Ishikawa (cell line): ENCODE data around the gene PMM1.

ENCODE experiments used
- CEBPB ChIP-seq: IDR thresholded peaks from 2 replicates; pipeline ENCODE4 v1.6.1; 2012
- CREB1 ChIP-seq: IDR thresholded peaks from 2 replicates; pipeline ENCODE4 v1.6.1; 2012; ENCODE audit warnings: low read depth
- EGR1 ChIP-seq: IDR thresholded peaks from 2 replicates; pipeline ENCODE4 v1.6.1; 2012
- EP300 ChIP-seq: IDR thresholded peaks from 2 replicates; pipeline ENCODE4 v1.6.1; 2012; ENCODE audit warnings: borderline replicate concordance
- FOXM1 ChIP-seq: IDR thresholded peaks from 2 replicates; pipeline ENCODE4 v1.6.1; 2012; ENCODE audit warnings: low read depth, borderline replicate concordance
- MAX ChIP-seq: IDR thresholded peaks from 2 replicates; pipeline ENCODE4 v1.6.1; 2012
- NFIC ChIP-seq: IDR thresholded peaks from 2 replicates; pipeline ENCODE4 v1.6.1; 2012
- RAD21 ChIP-seq: IDR thresholded peaks from 2 replicates; pipeline ENCODE4 v1.6.1; 2012; ENCODE audit warnings: low read depth
- REST ChIP-seq: IDR thresholded peaks from 2 replicates; pipeline ENCODE4 v1.6.1; 2012; ENCODE audit warnings: low read depth, mild to moderate bottlenecking
- TAF1 ChIP-seq: IDR thresholded peaks from 2 replicates; pipeline ENCODE4 v1.6.1; 2012; ENCODE audit warnings: low read depth, mild to moderate bottlenecking
- TCF12 ChIP-seq: IDR thresholded peaks from 2 replicates; pipeline ENCODE4 v1.6.1; 2012; ENCODE audit warnings: low read depth
- TEAD4 ChIP-seq: IDR thresholded peaks from 2 replicates; pipeline ENCODE4 v1.6.1; 2012
- USF1 ChIP-seq: IDR thresholded peaks from 2 replicates; pipeline ENCODE4 v1.6.1; 2012
- YY1 ChIP-seq: IDR thresholded peaks from 2 replicates; pipeline ENCODE4 v1.6.1; 2012; ENCODE audit warnings: low read depth
- ZBTB7A ChIP-seq: IDR thresholded peaks from 2 replicates; pipeline ENCODE4 v1.6.1; 2012; ENCODE audit warnings: low read depth

PMM1 gene

GRCh38 chr22:41551877-41552582 lies 37.6 kb downstream of the PMM1 start:
- TF ChIP-seq FOXM1 (no peak), CEBPB (no peak), EP300 (no peak), EGR1 (no peak), NFIC (no peak), MAX (no peak), TCF12 (no peak), YY1 (no peak), TAF1 (no peak), RAD21 (no peak), REST (no peak)

- TF ChIP-seq NFIC (no peak), EP300 (no peak), MAX (no peak), CREB1 (no peak), TAF1 (no peak), REST (no peak), CEBPB (no peak), ZBTB7A (no peak), FOXM1 (no peak), RAD21 (no peak), TEAD4 (no peak), TCF12 (no peak), YY1 (no peak)
These were observed 38.6 kb downstream of the PMM1 start for GRCh38 chr22:41550952-41551491.

DNA sequence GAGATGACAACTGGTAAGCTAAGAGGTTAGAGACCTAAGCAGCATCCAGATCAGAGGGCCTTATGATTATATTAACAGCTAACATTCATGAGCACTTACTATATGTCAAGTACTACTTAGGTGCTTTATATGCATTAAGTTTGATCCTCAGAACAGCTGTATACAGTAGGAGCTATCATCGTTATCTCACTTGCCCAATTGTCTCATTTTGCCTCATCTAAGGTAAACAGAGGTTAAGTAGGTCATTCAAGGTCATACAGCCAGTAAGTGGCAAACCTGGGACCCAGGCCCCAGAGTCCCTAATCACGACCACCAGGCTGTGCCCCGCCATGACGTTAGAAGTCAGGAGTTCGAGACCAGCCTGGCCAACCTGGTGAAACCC lies 40.8 kb downstream of the PMM1 start:
- TF ChIP-seq TAF1 (no peak), FOXM1 (no peak), USF1 (no peak), YY1 (no peak), EP300 (no peak), TCF12 (no peak), NFIC (no peak)

- TF ChIP-seq ZBTB7A (no peak), TEAD4 (no peak), REST (no peak), TCF12 (no peak), FOXM1 (no peak), CREB1 (no peak), EP300 (no peak), USF1 (no peak), CEBPB (no peak)
These were observed 44.8 kb downstream of the PMM1 start for GRCh38 chr22:41544671-41545476.
